ENCODE measurements around the gene AOPEP.

DNA sequence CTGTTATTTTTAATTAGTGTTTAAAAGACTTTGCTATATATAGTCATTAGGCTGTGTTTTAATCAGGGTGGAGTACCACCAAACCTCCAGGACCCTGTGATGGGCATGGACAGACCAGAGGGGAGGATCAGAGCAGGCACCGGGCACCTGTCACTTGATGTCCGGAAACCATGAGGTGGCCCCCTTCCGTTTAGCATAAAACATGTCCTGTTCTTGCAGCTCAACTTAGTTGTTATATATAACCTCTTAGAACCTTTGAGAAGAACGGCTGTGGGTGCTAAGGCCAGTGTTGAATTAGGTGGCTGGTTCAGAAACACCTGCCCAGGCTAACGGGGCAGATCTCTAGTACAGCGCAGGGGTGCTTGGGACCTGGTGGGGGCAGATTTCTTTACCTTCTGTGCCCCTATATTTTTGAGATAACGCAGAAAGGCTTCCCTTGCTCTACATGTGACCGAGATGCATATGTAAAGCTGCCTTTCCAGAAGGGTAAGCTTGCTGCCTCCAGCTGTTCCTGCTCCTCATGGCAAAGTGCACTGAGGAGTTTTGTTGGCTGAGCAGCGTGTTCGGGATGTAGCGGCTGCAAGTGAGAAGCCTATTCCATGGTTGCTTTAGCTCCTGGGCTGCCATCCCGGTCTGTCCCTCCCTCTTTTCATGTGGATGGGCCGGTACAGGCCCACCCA lies 335.6 kb downstream of the AOPEP start:
- no peak for TF ChIP-seq POLR2A (IDR thresholded peaks at IDR 0.05)
- no peak for TF ChIP-seq EP300 (IDR thresholded peaks at IDR 0.05)
- no peak for TF ChIP-seq CTCF (IDR thresholded peaks at IDR 0.05)
- TF ChIP-seq POLR2AphosphoS5 (IDR thresholded peaks at IDR 0.05): no peak
